Measurements from ENCODE around the gene PTPRS. TPM values are rescaled to one million over a fixed set of nuclear protein-coding genes. Genes with fewer than 3 reads are reported as not detected.

The PTPRS gene
- total and polyA plus RNA-seq, 2 of the 13 experiments (the other 11 are each of a cell fraction or from before 2014, with no cell fraction given): 32.7 to 43.9 TPM

GRCh38 chr19:5326986-5327623, 13.5 kb downstream of the PTPRS start:
- DNase-seq (ENCODE audit: low spot score): no peak
- no peak for FAIRE-seq
- no peaks in the 10 kb centered on the region for H3K27me3 ChIP-seq (ENCODE audit: control insufficient read depth in 1 of 2, insufficient read depth in 2 of 2, low read length in 2 of 2)
- in situ Hi-C loops (cut with HindIII; ENCODE audit: extremely low pct_ligation_motif_present, low pct_unique_long_range_greater_than_20kb): no loop called here
- no peak overlapping the region for H3K4me3 ChIP-seq (replicated peaks in 1 of 3; ENCODE audit: insufficient read depth in 1 of 3, low read depth in 2 of 3, low read length in 3 of 3)
- peaks cover 14% of the 10 kb centered on the region; the same call in 1 of the 2 replicates for H4K20me1 ChIP-seq (ENCODE audit: insufficient read depth, low read length)
- no peak overlapping the region for H3K4me2 ChIP-seq (ENCODE audit: low read depth, low read length)
- no peaks in the 10 kb centered on the region for H3K9me3 ChIP-seq (ENCODE audit: low read length)
- H2AFZ ChIP-seq (ENCODE audit: low read length): no peak overlapping the region
- no peak overlapping the region for H3K27ac ChIP-seq (ENCODE audit: extremely low read length, insufficient read depth, low read length)
- no peaks in the 10 kb centered on the region for H3K79me2 ChIP-seq (ENCODE audit: insufficient read depth, low read length)
- ChIA-PET POLR2A (no interaction called here), CTCF (ENCODE audit: low intra/inter-chr PET ratio, low total read pairs) (no interaction called here)
- H3K4me1 ChIP-seq (ENCODE audit: insufficient read depth, low read length): no peaks in the 10 kb centered on the region
- TF ChIP-seq ZNF629 (CRISPR knock-in tag; conservative IDR thresholded peaks at IDR 0.05) (peak; percentile 58), PAF1 (CRISPR knock-in tag; IDR thresholded peaks at IDR 0.05) (no peak)
- intact Hi-C loops (cut with micrococcal nuclease; ENCODE audit: unreplicated experiment): no loop called here
- WGBS (ENCODE audit: low lambda C conversion rate): 88% methylated on average over 12 of the region's 18 CpGs
- no TSS peak for BruUV-seq (replicated peaks)
- no peak for ATAC-seq
- H3K36me3 ChIP-seq (replicated peaks in 1 of 2; ENCODE audit: control insufficient read depth in 1 of 2, insufficient read depth in 2 of 2, low read length in 2 of 2): peaks cover 0 to 3% of the 10 kb centered on the region in 2 experiments; a peak in 2 of 5 replicates
- no peak overlapping the region for H3K9ac ChIP-seq (ENCODE audit: insufficient read depth, low read depth, low read length)

DNA sequence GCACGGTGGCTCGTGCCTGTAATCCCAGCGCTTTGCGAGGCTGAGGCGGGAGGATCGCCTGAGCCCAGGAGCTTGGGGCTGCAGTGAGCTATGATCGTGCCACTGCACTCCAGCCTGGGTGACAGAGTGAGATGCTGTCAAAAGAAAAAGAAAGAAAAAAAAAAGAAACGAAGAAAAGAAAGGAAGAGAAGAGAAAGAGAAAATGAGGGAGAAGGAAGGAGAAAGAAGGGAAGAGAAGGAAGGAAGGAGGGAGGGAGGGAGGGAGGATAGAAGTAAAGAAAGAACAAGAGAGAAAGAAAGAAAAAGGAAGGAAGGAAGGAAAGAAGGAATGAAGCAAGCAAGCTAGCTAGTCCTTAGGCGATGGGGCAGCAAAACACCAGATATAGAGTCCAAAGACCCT, 14.1 kb downstream of the PTPRS start:
- DNase-seq (ENCODE audit: low spot score) (no peak), FAIRE-seq (no peak), ATAC-seq (no peak)
- Histone ChIP-seq H3K4me1 (ENCODE audit: insufficient read depth, low read length) (no peaks in the 10 kb centered on the region), H3K9ac (ENCODE audit: insufficient read depth, low read depth, low read length) (no peak overlapping the region), H4K20me1 (ENCODE audit: insufficient read depth, low read length) (peaks cover 11% of the 10 kb centered on the region; the same call in 1 of the 2 replicates), H3K27ac (ENCODE audit: extremely low read length, insufficient read depth, low read length) (no peak overlapping the region), H3K4me3 (replicated peaks in 1 of 3; ENCODE audit: insufficient read depth in 1 of 3, low read depth in 2 of 3, low read length in 3 of 3) (no peak overlapping the region), H2AFZ (ENCODE audit: low read length) (no peak overlapping the region), H3K36me3 (replicated peaks in 1 of 2; ENCODE audit: control insufficient read depth in 1 of 2, insufficient read depth in 2 of 2, low read length in 2 of 2) (peaks cover 0 to 3% of the 10 kb centered on the region in 2 experiments; a peak in 2 of 5 replicates), H3K27me3 (ENCODE audit: control insufficient read depth in 1 of 2, insufficient read depth in 2 of 2, low read length in 2 of 2) (no peaks in the 10 kb centered on the region), H3K79me2 (ENCODE audit: insufficient read depth, low read length) (no peaks in the 10 kb centered on the region), H3K9me3 (ENCODE audit: low read length) (no peaks in the 10 kb centered on the region), H3K4me2 (ENCODE audit: low read depth, low read length) (no peak overlapping the region)
- TF ChIP-seq ZNF383 (CRISPR knock-in tag; IDR thresholded peaks at IDR 0.05; ENCODE audit: borderline replicate concordance) (no peak), RBM22 (optimal IDR thresholded peaks at IDR 0.05; ENCODE audit: low read length) (no peak), ZNF468 (CRISPR knock-in tag; IDR thresholded peaks at IDR 0.05) (no peak), EEA1 (CRISPR knock-in tag; IDR thresholded peaks at IDR 0.05; ENCODE audit: borderline replicate concordance) (no peak), ZNF597 (CRISPR knock-in tag; IDR thresholded peaks at IDR 0.05) (no peak), ZNF326 (CRISPR knock-in tag; IDR thresholded peaks at IDR 0.05; ENCODE audit: borderline replicate concordance) (no peak), CEBPB (IDR thresholded peaks at IDR 0.05; ENCODE audit: borderline replicate concordance, low read depth, low read length) (no peak), MXD1 (CRISPR knock-in tag; IDR thresholded peaks at IDR 0.05) (no peak), GFI1 (CRISPR knock-in tag; IDR thresholded peaks at IDR 0.05; ENCODE audit: borderline replicate concordance) (no peak)
- TF ChIP-seq, protein P1, sequence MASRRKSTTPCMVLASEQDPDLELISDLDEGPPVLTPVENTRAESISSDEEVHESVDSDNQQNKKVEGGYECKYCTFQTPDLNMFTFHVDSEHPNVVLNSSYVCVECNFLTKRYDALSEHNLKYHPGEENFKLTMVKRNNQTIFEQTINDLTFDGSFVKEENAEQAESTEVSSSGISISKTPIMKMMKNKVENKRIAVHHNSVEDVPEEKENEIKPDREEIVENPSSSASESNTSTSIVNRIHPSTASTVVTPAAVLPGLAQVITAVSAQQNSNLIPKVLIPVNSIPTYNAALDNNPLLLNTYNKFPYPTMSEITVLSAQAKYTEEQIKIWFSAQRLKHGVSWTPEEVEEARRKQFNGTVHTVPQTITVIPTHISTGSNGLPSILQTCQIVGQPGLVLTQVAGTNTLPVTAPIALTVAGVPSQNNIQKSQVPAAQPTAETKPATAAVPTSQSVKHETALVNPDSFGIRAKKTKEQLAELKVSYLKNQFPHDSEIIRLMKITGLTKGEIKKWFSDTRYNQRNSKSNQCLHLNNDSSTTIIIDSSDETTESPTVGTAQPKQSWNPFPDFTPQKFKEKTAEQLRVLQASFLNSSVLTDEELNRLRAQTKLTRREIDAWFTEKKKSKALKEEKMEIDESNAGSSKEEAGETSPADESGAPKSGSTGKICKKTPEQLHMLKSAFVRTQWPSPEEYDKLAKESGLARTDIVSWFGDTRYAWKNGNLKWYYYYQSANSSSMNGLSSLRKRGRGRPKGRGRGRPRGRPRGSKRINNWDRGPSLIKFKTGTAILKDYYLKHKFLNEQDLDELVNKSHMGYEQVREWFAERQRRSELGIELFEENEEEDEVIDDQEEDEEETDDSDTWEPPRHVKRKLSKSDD (CRISPR knock-in tag; IDR thresholded peaks at IDR 0.05; ENCODE audit: low read depth): no peak
- intact Hi-C loops (cut with micrococcal nuclease; ENCODE audit: unreplicated experiment): no loop called here
- in situ Hi-C loops (cut with HindIII; ENCODE audit: extremely low pct_ligation_motif_present, low pct_unique_long_range_greater_than_20kb): no loop called here
- POLR2A ChIA-PET: no interaction called here
- no TSS peak for BruUV-seq (replicated peaks)
- CTCF ChIA-PET (ENCODE audit: low intra/inter-chr PET ratio, low total read pairs): no interaction called here
- WGBS (ENCODE audit: low lambda C conversion rate): 86% methylated on average over 9 of the region's 9 CpGs

Data from HepG2 (cell line).